KMS-11 (cell line): ENCODE data around the gene SUPV3L1.
"Not testable (repeated sequence)": the region's sequence is repeated elsewhere in the genome, so short reads cannot be mapped to it uniquely, and the experiment has no call there.

Experiments used
- H2AFZ ChIP-seq: fragments of 200-600 bp; sonication (generic); 2 replicates; pipeline ENCODE4 v1.6.1; 2016; ENCODE audit warnings: antibody characterized with exemption, mixed run types, low read depth
- H3K27ac ChIP-seq: fragments of 200-600 bp; sonication (generic); 2 replicates; pipeline ENCODE4 v1.6.1; 2016; ENCODE audit warnings: mild to moderate bottlenecking, mixed run types
- H3K27me3 ChIP-seq: fragments of 200-600 bp; sonication (generic); 2 replicates; pipeline ENCODE4 v1.6.1; 2017; ENCODE audit warnings: mild to moderate bottlenecking, low read depth, mixed run types, moderate library complexity; ENCODE audit not compliant: insufficient read depth
- H3K36me3 ChIP-seq: fragments of 200-600 bp; sonication (generic); 2 replicates; pipeline ENCODE4 v1.6.1; 2017; ENCODE audit warnings: mild to moderate bottlenecking, mixed run types; ENCODE audit not compliant: insufficient read depth
- H3K4me1 ChIP-seq: fragments of 200-600 bp; sonication (generic); 2 replicates; pipeline ENCODE4 v1.6.1; 2016; ENCODE audit warnings: mild to moderate bottlenecking, low read depth, mixed run types; ENCODE audit not compliant: poor library complexity, severe bottlenecking
- H3K4me2 ChIP-seq: fragments of 200-600 bp; sonication (generic); 2 replicates; pipeline ENCODE4 v1.7.0; 2016; ENCODE audit warnings: mild to moderate bottlenecking, mixed run types
- H3K4me3 ChIP-seq: fragments of 200-600 bp; sonication (generic); IDR thresholded peaks from 2 replicates; pipeline ENCODE4 v1.6.1; 2017; ENCODE audit warnings: low read depth, low read length, mixed read lengths; ENCODE audit not compliant: insufficient read depth
- H3K79me2 ChIP-seq: fragments of 200-600 bp; sonication (generic); 2 replicates; pipeline ENCODE4 v1.6.1; 2016; ENCODE audit warnings: low read depth, mixed run types; ENCODE audit not compliant: insufficient read depth
- H3K9ac ChIP-seq: fragments of 200-600 bp; sonication (generic); 2 replicates; pipeline ENCODE4 v1.6.1; 2016; ENCODE audit warnings: mild to moderate bottlenecking, mixed run types
- H4K20me1 ChIP-seq: fragments of 200-600 bp; sonication (generic); 2 replicates; pipeline ENCODE4 v1.6.1; 2016; ENCODE audit warnings: mild to moderate bottlenecking, mixed run types; ENCODE audit not compliant: insufficient read depth
- CTCF ChIP-seq: fragments of 200-600 bp; sonication (generic); conservative IDR thresholded peaks from 2 replicates; pipeline ENCODE4 v1.6.1; 2017; ENCODE audit warnings: low read depth, mild to moderate bottlenecking, antibody characterized with exemption, low read length, moderate library complexity, mixed read lengths

Gene SUPV3L1

GRCh38 chr10:69153227-69153626, 26.8 kb upstream of the SUPV3L1 start:
- Histone ChIP-seq H3K27ac (no peak overlapping the region), H2AFZ (no peak overlapping the region), H4K20me1 (no peaks in the 10 kb centered on the region), H3K4me2 (no peak overlapping the region), H3K9ac (no peak overlapping the region), H3K79me2 (peaks cover 4% of the 10 kb centered on the region; the same call in 1 of the 2 replicates), H3K36me3 (no peaks in the 10 kb centered on the region), H3K4me1 (no peaks in the 10 kb centered on the region), H3K27me3 (no peaks in the 10 kb centered on the region), H3K4me3 (no peak overlapping the region)
- TF ChIP-seq CTCF, result no peak

- Histone ChIP-seq H3K4me1 (no peaks in the 10 kb centered on the region), H3K36me3 (no peaks in the 10 kb centered on the region), H3K27ac (no peak overlapping the region), H2AFZ (no peak overlapping the region), H3K79me2 (no peaks in the 10 kb centered on the region), H3K4me2 (no peak overlapping the region), H3K4me3 (no peak overlapping the region), H4K20me1 (no peaks in the 10 kb centered on the region), H3K9ac (no peak overlapping the region), H3K27me3 (no peaks in the 10 kb centered on the region)
- TF ChIP-seq CTCF, result no peak
Measured at GRCh38 chr10:69160809-69161241, 19.2 kb upstream of the SUPV3L1 start.

- H2AFZ ChIP-seq, result no peak overlapping the region
- H4K20me1 ChIP-seq, result no peaks in the 10 kb centered on the region
- no peak overlapping the region for H3K4me3 ChIP-seq
- peaks cover 17% of the 10 kb centered on the region for H3K4me1 ChIP-seq
- H3K36me3 ChIP-seq, result no peaks in the 10 kb centered on the region
- no peaks in the 10 kb centered on the region for H3K79me2 ChIP-seq
- H3K4me2 ChIP-seq, result no peak overlapping the region
- no peak for TF ChIP-seq CTCF
- no peak overlapping the region for H3K9ac ChIP-seq
- H3K27me3 ChIP-seq, result no peaks in the 10 kb centered on the region
- H3K27ac ChIP-seq, result no peak overlapping the region
Measured at GRCh38 chr10:69168493-69168892, 11.5 kb upstream of the SUPV3L1 start.

- Histone ChIP-seq H3K4me1 (peaks cover 17% of the 10 kb centered on the region), H3K27ac (no peak overlapping the region), H3K79me2 (no peaks in the 10 kb centered on the region), H3K9ac (no peak overlapping the region), H3K36me3 (no peaks in the 10 kb centered on the region), H2AFZ (no peak overlapping the region), H3K4me3 (no peak overlapping the region), H3K4me2 (peak overlapping the region; percentile 27; the same call in 1 of the 2 replicates), H3K27me3 (no peaks in the 10 kb centered on the region), H4K20me1 (no peaks in the 10 kb centered on the region)
- TF ChIP-seq CTCF, result no peak
Measured at GRCh38 chr10:69172241-69172982, 7.6 kb upstream of the SUPV3L1 start.

- H3K4me3 ChIP-seq, H3K27me3 ChIP-seq, H3K27ac ChIP-seq, H3K36me3 ChIP-seq, H2AFZ ChIP-seq, H3K79me2 ChIP-seq, H3K4me2 ChIP-seq, H4K20me1 ChIP-seq, H3K9ac ChIP-seq: not testable (repeated sequence)
- H3K4me1 ChIP-seq, result peaks cover 17% of the 10 kb centered on the region
Measured at GRCh38 chr10:69175326-69175725, 4.7 kb upstream of the SUPV3L1 start.
